Liver (tissue), 9 donors: Measurements from ENCODE around the gene RASGRF2. TPM values are rescaled to one million over a fixed set of nuclear protein-coding genes. Genes with fewer than 3 reads are reported as not detected.

Source experiments
- DNase-seq: peaks from one replicate; pipeline ENCODE4 v3.0.0-alpha.2; 2017; ENCODE audit warnings: low spot score
- H3K27ac ChIP-seq, 2 donors: one replicate each; pipeline ENCODE4 v1.7.0; 2013; ENCODE audit warnings: inconsistent platforms in 2 of 2, low read length in 2 of 2, control low read depth in 1 of 2, low read depth in 1 of 2, mild to moderate bottlenecking in 1 of 2
- H3K27me3 ChIP-seq, 4 donors: one replicate each; pipeline versions ENCODE4 v1.6.1 to v1.7.0; 2013; ENCODE audit warnings: low read length in 3 of 4, inconsistent platforms in 1 of 4, mild to moderate bottlenecking in 1 of 4, moderate library complexity in 1 of 4; ENCODE audit not compliant: control insufficient read depth in 4 of 4, insufficient read depth in 4 of 4
- H3K36me3 ChIP-seq, 4 donors: one replicate each; pipeline versions ENCODE4 v1.6.1 to v1.7.0; 2013; ENCODE audit warnings: low read length in 3 of 4, mild to moderate bottlenecking in 3 of 4, low read depth in 1 of 4, moderate library complexity in 1 of 4; ENCODE audit not compliant: control insufficient read depth in 4 of 4, insufficient read depth in 3 of 4
- H3K4me1 ChIP-seq, 4 donors: one replicate each; pipeline versions ENCODE4 v1.6.1 to v1.7.0; 2013; ENCODE audit warnings: low read length in 3 of 4, mild to moderate bottlenecking in 3 of 4, moderate library complexity in 1 of 4; ENCODE audit not compliant: control insufficient read depth in 4 of 4, insufficient read depth in 4 of 4
- H3K4me3 ChIP-seq, 3 donors: one replicate each; pipeline versions ENCODE4 v1.6.1 to v1.7.0; 2013; ENCODE audit warnings: low read length in 3 of 3, control low read depth in 1 of 3, low read depth in 1 of 3, mild to moderate bottlenecking in 1 of 3
- H3K9ac ChIP-seq, 2 donors: one replicate each; pipeline ENCODE4 v1.7.0; 2013; ENCODE audit warnings: low read length in 2 of 2, mild to moderate bottlenecking in 2 of 2, moderate library complexity in 2 of 2, control low read depth in 1 of 2, low read depth in 1 of 2
- H3K9me3 ChIP-seq, 4 donors: one replicate each; pipeline versions ENCODE4 v1.6.1 to v1.7.0; 2013; ENCODE audit warnings: low read length in 3 of 4; ENCODE audit not compliant: control insufficient read depth in 4 of 4
- ATF3 ChIP-seq: IDR thresholded peaks from 2 replicates; pipeline ENCODE4 v1.6.1; 2016; ENCODE audit warnings: antibody characterized with exemption
- CTCF ChIP-seq: fragments of 150-350 bp; IDR thresholded peaks from 2 replicates; pipeline ENCODE4 v1.5.1; 2017; ENCODE audit warnings: improper control_type of control experiment, low read depth, low read length; ENCODE audit not compliant: missing input control
- EGR1 ChIP-seq, 2 donors: IDR thresholded peaks; 2 replicates each; pipeline ENCODE4 v1.6.1; 2016 to 2018; ENCODE audit warnings: antibody characterized with exemption in 2 of 2, low read depth in 2 of 2
- FOXA1 ChIP-seq: IDR thresholded peaks from 2 replicates; pipeline ENCODE4 v1.6.1; 2016; ENCODE audit warnings: antibody characterized with exemption
- FOXA2 ChIP-seq: IDR thresholded peaks from 2 replicates; pipeline ENCODE4 v1.6.1; 2016; ENCODE audit warnings: antibody characterized with exemption
- HNF4A ChIP-seq, 2 donors: conservative IDR thresholded peaks; 2 replicates each; pipeline ENCODE4 v1.6.1; 2016; ENCODE audit warnings: antibody characterized with exemption in 2 of 2, mild to moderate bottlenecking in 2 of 2
- HNF4G ChIP-seq: IDR thresholded peaks from 2 replicates; pipeline ENCODE4 v1.6.1; 2016; ENCODE audit warnings: antibody characterized with exemption
- JUND ChIP-seq, 2 donors: IDR thresholded peaks; 2 replicates each; pipeline ENCODE4 v1.6.1; 2016; ENCODE audit warnings: antibody characterized with exemption in 2 of 2
- MAX ChIP-seq: IDR thresholded peaks from 2 replicates; pipeline ENCODE4 v1.6.1; 2016; ENCODE audit warnings: antibody characterized with exemption
- NR2F2 ChIP-seq: IDR thresholded peaks from 2 replicates; pipeline ENCODE4 v1.6.1; 2016; ENCODE audit warnings: antibody characterized with exemption
- RAD21 ChIP-seq, 2 donors: IDR thresholded peaks; 2 replicates each; pipeline ENCODE4 v1.6.1; 2016; ENCODE audit warnings: antibody characterized with exemption in 2 of 2, mild to moderate bottlenecking in 2 of 2
- REST ChIP-seq: IDR thresholded peaks from 2 replicates; pipeline ENCODE4 v1.6.1; 2016; ENCODE audit warnings: antibody characterized with exemption, mild to moderate bottlenecking
- RXRA ChIP-seq, 2 donors: IDR thresholded peaks; 2 replicates each; pipeline ENCODE4 v1.6.1; 2017 to 2018; ENCODE audit warnings: antibody characterized with exemption in 2 of 2, mild to moderate bottlenecking in 1 of 2
- SP1 ChIP-seq: IDR thresholded peaks from 2 replicates; pipeline ENCODE4 v1.6.1; 2018; ENCODE audit warnings: antibody characterized with exemption, mild to moderate bottlenecking
- TAF1 ChIP-seq: conservative IDR thresholded peaks from 2 replicates; pipeline ENCODE4 v1.6.1; 2016; ENCODE audit warnings: antibody characterized with exemption, mild to moderate bottlenecking
- YY1 ChIP-seq: IDR thresholded peaks from 2 replicates; pipeline ENCODE4 v1.6.1; 2016; ENCODE audit warnings: antibody characterized with exemption, mild to moderate bottlenecking
- ZBTB33 ChIP-seq: IDR thresholded peaks from 2 replicates; pipeline ENCODE4 v1.6.1; 2016; ENCODE audit warnings: antibody characterized with exemption
- WGBS: extraction: QIAGEN DNeasy Blood & Tissue Kit; methylation state at CpG from one replicate; pipeline ENCODE4 v1.1.7; 2013; 5-methylcytosine and 5-hydroxymethylcytosine counted together
- polyA plus RNA-seq, 2 donors: library from polyadenylated mRNA; stranded (reverse) in 1 of 2; unstranded in 1 of 2; fragments of 200-250 nt in 1 of 2; fragments of >200 nt in 1 of 2; fragmentation: Nextera tagmentation in 1 of 2; extraction: Ambion mirVana in 1 of 2; gene quantifications; one replicate each; pipeline versions ENCODE4 v1.2.1 to v1.2.3, GENCODE V29; 2013 to 2015
- total RNA-seq, 2 donors: library from RNA; depleted of rRNA; stranded (reverse); fragments of >200 nt; gene quantifications; one replicate each; pipeline ENCODE4 v1.2.3, GENCODE V29; 2014
- donor health status: healthy.
- donor health status: healthy.
- donor health status: healthy.
- donor health status: healthy.
- donor health status: healthy.

Gene RASGRF2
- total and polyA plus RNA-seq, 4 donors = 0.12 to 3.3 (median 0.23) TPM

GRCh38 chr5:80973027-80973426 is 12.9 kb downstream of the RASGRF2 start (continued):
- no peak for TF ChIP-seq REST

- no peak overlapping the region for H3K27ac ChIP-seq
- H3K27me3 ChIP-seq = no peaks in the 10 kb centered on the region
- TF ChIP-seq NR2F2 = no peak
- no peak for TF ChIP-seq SP1
- no peak for TF ChIP-seq TAF1
- no peak for TF ChIP-seq ZBTB33
- no peak for TF ChIP-seq HNF4G
- no peak for TF ChIP-seq RAD21 (IDR thresholded peaks at IDR 0.05)
- no peak for TF ChIP-seq FOXA1
- TF ChIP-seq RXRA (IDR thresholded peaks at IDR 0.05) = no peak
- TF ChIP-seq MAX = no peak
- TF ChIP-seq JUND (IDR thresholded peaks at IDR 0.05) = no peak
- TF ChIP-seq ATF3 = no peak
- no peak for TF ChIP-seq FOXA2
- TF ChIP-seq REST = no peak
- TF ChIP-seq YY1 = no peak
- TF ChIP-seq HNF4A (conservative IDR thresholded peaks at IDR 0.05) = no peak
- no peak for TF ChIP-seq CTCF
- no peak for TF ChIP-seq EGR1 (IDR thresholded peaks at IDR 0.05; ENCODE audit: low read depth in 2 of 2)
- no peaks in the 10 kb centered on the region for H3K9me3 ChIP-seq
- no peak overlapping the region for H3K4me3 ChIP-seq
- H3K4me1 ChIP-seq = no peaks in the 10 kb centered on the region
- WGBS = 89% methylated on average over 5 of the region's 5 CpGs
- DNase-seq = no peak
- no peak overlapping the region for H3K9ac ChIP-seq
- H3K36me3 ChIP-seq = no peaks in the 10 kb centered on the region
Observed at GRCh38 chr5:80975065-80975464, 14.9 kb downstream of the RASGRF2 start.
